Epithelial cell of proximal tubule (primary cell): ENCODE data around the gene XRRA1. TPM values are rescaled to one million over a fixed set of nuclear protein-coding genes. Genes with fewer than 3 reads are reported as not detected.
"Not testable (repeated sequence)": the region's sequence is repeated elsewhere in the genome, so short reads cannot be mapped to it uniquely, and the experiment has no call there.

Experiments
- DNase-seq: peaks from one replicate; pipeline ENCODE4 v3.0.0-alpha.2; 2011; ENCODE audit warnings: low read depth
- H3K4me3 ChIP-seq: 2 replicates; pipeline ENCODE4 v1.5.1; 2011; ENCODE audit warnings: low read depth, mild to moderate bottlenecking, low read length
- CTCF ChIP-seq: conservative IDR thresholded peaks from 2 replicates; pipeline ENCODE4 v1.5.1; 2012; ENCODE audit warnings: low read depth, mild to moderate bottlenecking, low read length
- total RNA-seq: library from RNA; depleted of rRNA; stranded (reverse); fragments of >200 nt; gene quantifications from 2 replicates; pipeline ENCODE4 v1.2.3, GENCODE V29; 2015

The XRRA1 gene
- total RNA-seq, 1 donor from 2014 or later, result 5.1 TPM

DNA sequence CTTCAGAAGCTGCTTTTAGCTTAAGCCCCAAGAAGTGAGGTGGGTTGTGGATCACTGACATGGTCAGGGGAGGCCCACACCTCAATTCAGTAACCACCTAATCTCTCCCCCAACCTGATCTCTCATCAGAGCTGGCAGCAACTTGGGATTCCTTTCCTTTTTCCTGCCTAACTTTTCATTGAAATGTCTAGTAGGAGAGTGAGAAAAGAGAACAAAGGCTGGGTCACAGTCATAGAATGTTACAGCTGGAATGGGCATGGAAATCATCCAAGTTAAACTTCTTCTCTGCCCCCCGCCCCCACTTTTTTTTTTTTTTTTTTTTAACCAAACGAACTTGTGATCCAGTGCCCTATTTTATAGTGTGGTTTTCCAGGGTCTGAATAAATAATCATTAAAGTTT is 108.4 kb downstream of the XRRA1 start:
- DNase-seq, result no peak
- no peak overlapping the region for H3K4me3 ChIP-seq
- TF ChIP-seq CTCF, result no peak

GRCh38 chr11:74839971-74840370 is 108.9 kb downstream of the XRRA1 start:
- TF ChIP-seq CTCF, result no peak
- no peak for DNase-seq
- no peak overlapping the region for H3K4me3 ChIP-seq

- TF ChIP-seq CTCF, result no peak
- H3K4me3 ChIP-seq, result no peak overlapping the region
- DNase-seq, result no peak
These were observed 109.4 kb downstream of the XRRA1 start for GRCh38 chr11:74839446-74839845.

DNA sequence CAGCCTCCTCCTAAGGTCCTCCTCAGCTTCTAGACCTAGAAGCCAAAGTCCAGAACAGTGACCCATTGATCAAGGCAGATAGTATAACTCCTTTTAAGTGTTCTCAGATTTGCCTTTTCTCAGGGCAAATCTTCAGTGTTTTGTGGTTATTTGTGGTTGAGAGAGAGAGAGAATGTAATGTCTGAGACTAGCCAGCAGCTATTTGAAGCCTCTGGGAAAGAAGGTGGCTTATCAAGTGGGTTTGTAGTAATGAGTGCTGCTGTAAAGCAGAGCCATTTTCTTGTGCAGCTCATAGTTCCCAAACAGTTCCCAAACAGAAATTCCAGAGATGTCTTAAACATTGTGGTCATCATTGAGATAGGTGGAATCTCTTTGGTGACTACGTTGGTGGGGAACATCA is 110.7 kb downstream of the XRRA1 start:
- H3K4me3 ChIP-seq, result no peak overlapping the region
- no peak for DNase-seq
- TF ChIP-seq CTCF, result no peak

DNA sequence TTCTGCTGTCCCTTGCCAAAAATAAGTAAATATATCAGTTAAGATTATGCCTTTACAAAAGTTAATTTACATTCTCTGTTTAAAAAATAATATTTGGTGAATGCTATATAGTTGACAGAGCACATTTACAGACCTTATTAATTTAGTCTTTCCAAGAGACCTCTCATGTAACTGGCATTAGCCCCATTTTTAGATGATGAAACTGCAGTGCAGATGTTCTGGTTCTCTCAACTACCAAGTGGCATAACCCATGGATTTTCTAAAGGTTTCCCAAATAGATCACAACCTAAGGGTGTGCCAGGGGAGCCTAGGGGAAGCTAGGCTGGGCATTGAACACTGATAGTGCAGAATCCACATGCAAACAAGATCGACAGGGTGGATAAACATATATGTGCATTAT is 111.7 kb downstream of the XRRA1 start:
- no peak overlapping the region for H3K4me3 ChIP-seq
- no peak for TF ChIP-seq CTCF
- DNase-seq, result no peak

DNA sequence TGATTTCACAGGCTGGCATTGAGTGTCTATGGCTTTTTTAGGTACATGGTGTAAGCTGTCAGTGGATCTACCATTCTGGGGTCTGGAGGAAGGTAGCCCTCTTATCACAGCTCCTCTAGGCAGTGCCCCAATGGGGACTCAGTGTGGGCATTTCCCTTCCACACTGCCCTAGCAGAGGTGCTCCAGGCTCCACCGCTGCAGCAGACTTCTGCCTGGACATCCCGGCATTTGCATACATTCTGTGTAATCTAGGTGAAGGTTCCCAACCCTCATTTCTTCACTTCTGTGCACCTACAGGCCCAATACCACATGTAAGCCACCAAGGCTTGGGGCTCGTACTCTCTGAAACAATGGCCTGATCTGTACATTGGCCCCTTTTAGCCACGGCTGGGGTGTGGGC is 122.0 kb downstream of the XRRA1 start:
- no peak for DNase-seq
- H3K4me3 ChIP-seq, result no peak overlapping the region
- no peak for TF ChIP-seq CTCF

DNA sequence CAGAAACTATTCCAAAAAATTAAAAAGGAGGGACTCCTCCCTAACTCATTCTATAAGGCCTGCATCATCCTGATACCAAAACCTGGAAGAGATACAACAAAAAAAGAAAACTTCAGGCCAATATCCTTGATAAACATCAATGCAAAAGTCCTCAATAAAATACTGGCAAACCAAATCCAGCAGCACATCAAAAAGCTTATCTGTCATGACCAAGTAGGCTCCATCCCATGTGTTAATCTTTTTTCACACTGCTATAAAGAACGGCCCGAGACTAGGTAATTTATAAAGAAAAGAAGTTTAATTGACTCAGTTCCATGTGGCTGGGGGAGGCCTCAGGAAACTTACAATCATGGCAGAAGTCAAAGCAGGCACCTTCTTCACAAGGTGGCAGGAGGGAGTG is 123.3 kb downstream of the XRRA1 start:
- not testable (repeated sequence) for H3K4me3 ChIP-seq, DNase-seq

GRCh38 chr11:74824285-74824982 is 124.5 kb downstream of the XRRA1 start:
- no peak for DNase-seq
- TF ChIP-seq CTCF, result no peak
- no peak overlapping the region for H3K4me3 ChIP-seq
